GM10847 (cell line): ENCODE measurements around the gene NEK9.

Source experiments
- POLR2A ChIP-seq: IDR thresholded peaks from 2 replicates; pipeline ENCODE4 v1.6.1; 2011; ENCODE audit not compliant: insufficient read length; ENCODE audit errors: extremely low read depth

The NEK9 gene

DNA sequence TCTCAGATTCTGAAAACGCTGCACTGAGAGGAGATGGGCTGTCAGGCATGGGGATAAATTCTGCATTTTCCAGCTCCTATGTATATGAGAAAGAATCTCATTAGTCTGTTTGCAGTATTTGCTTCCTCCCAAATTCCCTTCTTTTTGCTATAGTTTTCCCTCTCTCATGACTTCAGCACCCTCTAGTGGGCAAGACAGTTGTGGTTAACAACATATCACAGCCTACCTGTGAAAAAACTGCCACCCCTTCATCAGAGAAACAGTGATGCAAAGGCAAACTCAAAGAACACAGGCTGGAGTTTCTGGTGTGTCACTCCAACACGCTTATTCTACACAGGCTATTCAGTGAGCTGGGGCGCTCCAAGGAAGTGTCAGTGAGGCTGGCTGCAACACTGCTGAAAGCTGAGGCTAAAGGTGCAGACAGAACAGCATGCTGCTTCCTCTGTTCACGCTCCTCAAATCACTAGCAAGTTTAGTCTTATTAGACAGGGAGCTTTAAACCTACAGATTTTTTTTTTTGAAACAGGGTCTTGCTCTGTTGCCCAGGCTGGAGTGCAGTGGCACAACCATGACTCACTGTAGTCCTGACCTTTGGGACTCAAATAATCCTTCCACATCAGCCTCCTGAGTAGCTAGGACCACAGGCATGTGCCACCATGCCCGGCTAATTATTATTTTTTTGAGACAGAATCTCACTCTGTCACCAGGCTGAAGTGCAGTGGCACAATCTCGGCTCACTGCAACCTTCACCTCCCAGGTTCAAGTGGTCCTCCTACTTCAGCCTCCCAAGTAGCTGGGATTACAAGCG lies 38.1 kb downstream of the NEK9 start:
- TF ChIP-seq POLR2A, result no peak

DNA sequence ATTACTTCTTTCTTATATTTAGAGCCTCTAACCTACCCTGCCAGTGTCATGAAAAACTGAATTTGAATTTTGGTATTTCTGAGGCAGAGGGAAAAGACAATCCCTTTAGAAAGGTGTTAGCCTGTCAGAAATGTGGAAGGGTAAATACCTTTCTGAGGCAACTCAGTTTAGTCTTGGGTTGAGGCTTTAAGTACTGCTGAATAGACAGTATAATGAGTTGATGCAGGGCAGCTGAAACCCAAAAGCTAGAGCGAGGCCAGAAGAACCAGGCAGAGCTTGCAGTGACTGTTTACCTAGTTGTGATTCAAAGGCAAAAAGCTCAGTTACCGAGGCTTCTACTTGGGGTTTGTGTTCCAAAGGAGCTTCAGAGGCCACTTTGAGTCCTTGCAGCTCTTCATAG lies 38.7 kb downstream of the NEK9 start:
- TF ChIP-seq POLR2A, result no peak

DNA sequence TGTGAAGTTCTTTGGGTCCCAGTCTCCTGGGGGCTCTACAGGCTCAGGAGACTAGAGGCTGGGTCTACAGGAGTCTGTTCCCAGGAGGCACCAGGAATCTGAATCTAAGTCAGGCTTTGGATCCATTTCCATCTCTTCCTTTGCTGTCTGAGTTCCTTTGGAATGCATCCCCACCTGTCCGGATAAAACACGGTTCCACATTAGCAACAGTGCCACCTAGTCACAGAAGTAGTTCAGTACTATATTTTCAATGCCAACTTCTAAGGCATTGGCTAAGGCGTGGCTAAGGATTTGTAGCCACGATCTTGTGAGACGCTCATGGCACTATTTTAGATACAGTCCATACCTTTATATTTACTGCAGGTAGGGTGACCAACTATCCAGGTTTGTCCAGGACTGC lies 42.3 kb downstream of the NEK9 start:
- TF ChIP-seq POLR2A, result no peak

DNA sequence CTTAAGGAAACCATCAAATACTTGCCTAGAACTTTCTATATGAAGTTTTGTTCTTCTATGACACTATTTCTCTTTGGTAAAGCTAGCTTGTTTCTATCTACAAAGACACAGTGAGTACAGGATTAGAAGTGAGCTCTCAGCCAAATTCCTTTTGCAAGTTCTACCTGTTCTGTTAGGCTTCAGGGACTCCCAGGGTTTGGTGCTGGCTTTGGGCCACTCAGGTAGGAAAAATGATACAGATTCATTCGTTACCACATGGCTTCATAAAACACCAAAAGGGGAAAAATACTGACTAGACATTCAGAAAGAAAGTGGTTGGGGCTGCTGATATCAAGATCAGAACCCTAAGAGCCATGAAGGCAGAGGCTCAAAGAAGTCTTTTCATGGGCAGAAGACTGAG lies 43.6 kb downstream of the NEK9 start:
- TF ChIP-seq POLR2A, result no peak

DNA sequence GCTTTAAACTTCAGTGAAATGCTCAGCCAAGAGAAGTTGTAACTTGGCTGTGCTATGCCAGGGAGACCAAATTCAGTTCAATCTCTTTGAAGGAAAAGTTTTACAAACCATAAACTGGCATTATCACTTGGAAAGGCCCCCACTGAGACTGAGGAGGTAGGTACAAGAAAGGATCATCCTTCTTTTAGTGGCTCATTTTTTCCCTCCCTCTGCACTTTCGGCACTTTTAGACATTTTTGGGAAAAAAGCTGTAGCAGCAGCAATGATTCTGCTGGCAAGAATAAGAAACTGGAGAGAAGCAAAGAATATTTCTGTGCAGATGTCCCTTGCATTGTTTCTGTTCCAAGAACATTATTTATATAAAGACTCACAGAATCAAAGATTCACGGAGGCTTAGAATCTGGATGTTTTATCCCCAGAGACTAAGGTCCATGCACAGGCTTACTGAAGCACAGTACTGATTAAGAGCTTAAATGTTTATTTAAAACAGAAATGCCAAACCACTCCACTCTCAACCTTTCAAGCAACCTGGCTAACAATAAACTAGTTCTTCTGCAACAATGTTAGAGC lies 45.1 kb downstream of the NEK9 start:
- TF ChIP-seq POLR2A, result no peak

DNA sequence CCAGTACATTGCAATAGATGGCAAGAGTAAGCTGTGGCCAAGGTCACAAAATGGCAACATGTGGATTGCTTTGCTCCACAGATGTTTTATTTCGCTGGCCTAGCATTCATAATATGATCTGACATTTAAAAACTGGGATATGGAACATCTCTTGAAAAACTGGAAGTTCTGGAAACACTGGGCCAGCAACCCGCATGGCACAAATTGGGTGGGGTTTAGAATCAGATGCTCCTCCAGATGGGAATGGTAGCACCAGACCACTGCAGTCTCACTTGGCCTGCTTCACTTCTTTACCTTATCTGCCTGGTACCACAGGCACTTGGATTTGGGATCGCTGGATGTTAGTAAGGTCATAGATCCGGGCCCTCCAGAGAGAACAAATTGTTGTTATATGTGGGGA lies 47.3 kb downstream of the NEK9 start:
- no peak for TF ChIP-seq POLR2A

DNA sequence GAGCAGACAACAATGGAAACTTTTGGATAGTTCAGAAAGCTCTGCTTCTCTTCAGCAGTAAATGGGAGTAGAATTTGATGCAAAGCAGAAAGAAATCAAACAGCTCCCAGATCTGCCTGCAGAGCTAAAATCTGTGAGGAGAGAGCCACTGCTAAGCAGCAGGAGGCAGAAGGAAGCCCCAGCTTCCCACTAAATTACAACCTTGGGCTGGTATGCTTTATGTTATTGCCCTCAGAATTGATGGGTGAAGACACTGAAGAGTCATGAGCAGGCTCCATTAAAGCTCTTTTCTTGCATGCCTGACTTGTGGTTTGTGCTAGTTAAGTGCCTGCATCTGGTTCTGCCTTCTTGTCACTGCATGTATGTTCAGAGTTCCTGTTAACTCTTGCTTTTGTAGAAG lies 49.1 kb downstream of the NEK9 start:
- TF ChIP-seq POLR2A, result no peak

DNA sequence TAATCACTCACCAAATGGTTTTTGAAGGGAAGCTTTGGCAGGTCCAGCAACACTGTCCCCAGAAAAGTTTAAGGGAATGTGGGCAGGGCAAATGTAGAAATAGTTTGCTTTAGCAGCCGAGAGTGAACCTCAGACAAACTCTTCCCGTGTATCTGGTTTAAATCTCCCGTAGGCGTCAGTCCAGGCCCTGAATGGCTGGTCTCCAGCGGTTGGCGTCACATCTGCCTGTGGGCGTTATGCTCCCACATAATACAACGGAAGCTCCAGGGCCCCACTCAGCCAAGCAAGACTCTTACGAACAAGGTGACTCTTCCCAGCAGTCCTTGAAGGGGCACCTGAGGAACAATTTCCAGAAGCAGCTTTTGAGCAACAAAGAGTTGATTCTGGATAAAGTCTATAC lies 56.5 kb downstream of the NEK9 start:
- TF ChIP-seq POLR2A, result no peak

DNA sequence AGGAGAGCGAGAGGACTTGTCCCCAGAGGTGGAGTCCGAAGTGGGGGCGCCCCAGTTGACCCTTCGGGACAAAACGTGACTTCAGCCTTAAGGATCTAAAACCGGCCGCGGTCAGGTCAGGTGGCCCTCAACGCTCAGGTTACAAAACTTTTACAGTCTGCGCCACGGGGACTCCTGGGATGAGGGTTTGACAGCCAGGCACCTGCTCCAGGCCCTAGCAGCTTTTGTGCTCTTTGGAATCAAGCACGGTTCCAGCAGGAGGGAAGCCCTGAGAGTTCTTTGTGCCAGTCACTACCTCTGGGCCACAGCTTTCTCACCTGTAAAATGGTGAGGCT lies 57.1 kb downstream of the NEK9 start:
- no peak for TF ChIP-seq POLR2A

DNA sequence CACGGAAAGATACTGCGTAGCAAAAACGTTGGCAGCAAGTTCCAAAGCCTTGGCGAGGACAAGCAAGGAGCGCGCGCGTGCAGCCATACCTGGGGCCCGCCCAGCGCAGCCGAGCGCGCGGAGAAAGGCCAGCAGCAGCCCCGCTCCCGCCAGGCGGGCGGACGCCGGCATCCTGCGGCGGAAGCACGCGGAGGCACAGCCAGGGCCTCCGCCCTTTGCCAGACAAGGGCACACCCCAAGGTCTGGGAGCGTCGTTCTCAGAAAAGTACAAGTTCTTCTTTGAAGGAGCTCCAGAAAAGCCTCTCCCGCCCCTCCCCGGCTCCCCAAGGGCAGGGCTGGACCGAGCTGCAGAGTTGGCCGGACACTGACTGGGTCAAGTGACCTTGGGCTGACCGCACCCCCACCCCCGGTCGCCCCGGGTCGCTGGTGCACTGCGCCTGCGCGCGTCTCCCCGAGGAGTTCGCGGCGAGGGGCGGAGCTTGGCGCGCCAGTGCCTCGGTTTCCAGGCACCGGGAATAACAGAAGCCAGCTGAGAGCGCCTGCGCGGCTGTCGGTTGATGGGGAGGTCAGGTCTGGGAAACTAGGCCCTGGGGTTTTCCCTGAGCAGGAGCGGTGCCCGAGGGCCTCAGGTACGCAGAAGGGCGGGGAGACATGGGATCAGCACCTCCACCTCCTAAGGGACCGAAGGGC lies 57.6 kb downstream of the NEK9 start, which contains the start of gene ZC2HC1C:
TSS of gene ZC2HC1C (plus strand) at position 521 of the 690 bp plus-strand sequence. CDS start 933 bp downstream, outside the sequence.
- peak; percentile 38 for TF ChIP-seq POLR2A

DNA sequence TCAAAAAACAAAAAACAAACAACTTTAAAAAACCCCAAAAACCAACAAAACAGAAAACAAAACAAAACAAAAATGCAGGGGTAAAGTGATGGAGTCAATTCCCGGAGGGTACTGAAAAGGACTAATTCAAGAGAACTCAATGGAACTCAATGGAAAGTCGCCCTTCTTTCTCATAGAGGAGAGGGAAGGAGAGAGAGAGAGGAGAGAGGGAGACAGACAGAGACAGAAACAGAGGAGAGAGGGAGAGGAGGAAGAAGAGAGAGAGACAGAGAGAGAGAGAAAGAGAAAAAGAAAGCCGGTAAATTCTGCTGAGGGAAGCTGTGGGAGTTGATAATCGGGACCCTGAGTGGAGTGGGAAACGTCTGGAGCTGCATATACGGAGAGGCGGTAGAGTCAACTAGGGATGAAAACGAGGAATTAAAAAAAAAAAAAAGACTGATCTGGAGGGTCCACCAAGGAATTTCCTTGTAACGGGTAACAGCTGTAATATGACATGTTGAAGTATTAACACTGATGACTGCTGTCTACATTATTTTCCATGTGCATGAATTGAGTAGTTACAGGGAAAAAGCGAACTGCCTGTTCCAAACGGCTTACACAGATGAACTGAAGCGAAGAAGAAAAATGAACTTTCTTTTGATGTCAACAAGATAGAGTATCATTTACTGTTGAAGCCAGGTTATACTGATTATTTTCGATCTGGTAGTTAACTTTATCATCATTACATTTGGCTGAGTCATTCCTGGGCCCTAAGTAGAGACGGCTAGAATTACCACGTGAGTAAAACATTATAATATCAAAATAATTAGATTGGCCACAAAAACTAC lies 58.3 kb downstream of the NEK9 start:
- no peak for TF ChIP-seq POLR2A

DNA sequence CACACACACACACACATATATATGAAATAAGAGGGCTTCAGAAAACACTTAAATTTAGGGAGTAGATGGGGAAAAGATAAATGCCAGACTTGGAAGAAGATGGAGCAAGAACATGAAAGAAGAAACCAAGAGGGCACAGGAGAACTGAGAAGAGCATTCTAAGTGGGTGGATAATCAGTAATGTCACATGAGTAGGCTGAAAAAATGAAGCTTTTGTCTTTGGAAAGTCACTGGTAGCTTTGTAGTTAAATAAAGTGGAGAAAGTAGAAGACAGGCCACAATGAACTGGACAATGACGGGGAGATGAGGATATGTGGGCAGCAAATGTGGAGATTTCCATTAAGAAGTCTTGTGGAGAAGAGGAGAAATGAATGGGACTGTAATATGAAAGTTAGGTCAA lies 59.6 kb downstream of the NEK9 start:
- TF ChIP-seq POLR2A, result no peak

DNA sequence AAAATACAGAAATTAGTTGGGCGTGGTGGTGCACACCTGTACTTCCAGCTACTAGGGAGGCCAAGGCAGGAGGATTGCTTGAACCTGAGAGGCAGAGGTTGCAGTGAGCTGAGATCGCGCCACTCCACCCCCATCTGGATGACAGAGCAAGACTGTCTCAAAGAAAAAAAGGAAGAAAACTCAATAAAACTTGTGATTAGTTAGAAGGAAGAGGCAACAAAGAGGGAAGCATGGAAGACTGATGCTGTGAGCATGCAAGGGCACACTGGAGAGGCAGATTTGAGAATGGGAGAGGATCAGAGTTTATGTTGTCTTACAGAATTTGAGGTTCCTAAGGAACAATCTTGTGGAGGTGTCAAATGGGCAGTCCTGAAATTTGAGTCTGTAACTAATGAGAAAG lies 60.2 kb downstream of the NEK9 start:
- TF ChIP-seq POLR2A, result no peak

DNA sequence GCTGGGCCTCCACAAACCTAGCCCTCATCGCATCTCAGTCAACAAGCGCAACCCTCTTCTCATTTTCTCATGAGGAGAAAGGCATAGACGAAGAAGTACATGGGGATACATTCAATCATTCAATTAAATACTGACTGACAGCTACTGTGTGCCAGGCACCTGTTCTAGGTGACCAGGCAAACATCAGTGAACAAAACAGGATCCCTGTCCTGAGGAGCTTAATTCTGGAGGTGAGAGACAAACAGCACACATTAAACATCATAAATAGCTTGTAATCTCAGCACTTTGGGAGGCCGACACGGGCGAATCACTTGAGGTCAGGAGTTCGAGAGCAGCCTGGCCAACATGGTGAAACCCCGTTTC lies 62.7 kb downstream of the NEK9 start:
- TF ChIP-seq POLR2A, result no peak

DNA sequence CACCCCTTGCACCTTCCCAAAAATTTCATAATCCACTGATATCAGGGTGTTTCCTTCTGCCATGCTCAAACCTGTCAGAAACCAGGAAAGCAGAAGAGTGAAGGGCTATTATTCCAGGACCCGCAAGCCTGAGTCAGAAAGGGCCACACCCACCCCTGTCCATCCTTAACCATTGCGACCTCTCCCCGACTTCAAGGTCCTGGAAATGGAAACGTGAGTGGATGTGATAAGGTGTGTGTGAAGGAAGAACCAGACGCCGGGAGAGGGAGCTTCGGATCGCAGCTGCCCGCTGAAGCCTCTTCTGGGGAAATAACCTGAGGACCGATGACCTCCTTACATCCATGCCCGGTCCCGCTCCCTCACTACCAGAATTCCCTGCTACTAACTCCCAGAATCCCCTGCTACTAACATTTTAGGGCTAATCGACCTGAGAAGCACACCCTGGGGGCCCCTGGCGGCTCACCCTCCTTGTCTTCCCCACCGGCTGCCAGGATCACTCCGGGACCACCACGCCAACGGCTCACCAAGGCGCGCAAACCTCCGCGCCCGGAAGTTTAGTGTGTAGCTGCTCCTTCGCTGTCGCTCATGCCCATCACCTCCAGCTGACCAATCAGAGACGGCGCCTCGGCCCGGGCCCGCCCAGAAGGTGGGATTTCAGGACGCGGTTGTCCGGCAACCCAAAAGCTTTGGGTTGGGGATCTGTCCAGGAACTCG lies 63.2 kb downstream of the NEK9 start, which contains the start of gene ACYP1:
TSS of gene ACYP1 (minus strand) at position 534 of the 714 bp plus-strand sequence. CDS start at position 63, 471 bp downstream.
- peak; percentile 48 for TF ChIP-seq POLR2A
